HCT116 (cell line): ENCODE measurements around the gene FAM241A. TPM values are rescaled to one million over a fixed set of nuclear protein-coding genes. Genes with fewer than 3 reads are reported as not detected.

Experiments
- ATAC-seq: fragments of 200-7000 bp; cut with Tn5 transposase; 2 replicates; pipeline ENCODE4 v1.9.1; 2020; ENCODE audit warnings: mild to moderate bottlenecking, moderate library complexity
- BruUV-seq: library from RNA; stranded (reverse); fragments of 400-500 nt; replicated peaks from 2 replicates; lab custom pipeline; 2021; lab: Mats Ljungman, UMichigan
- CTCF ChIA-PET: fragments of 300-600 bp; sonication (Branson Sonifier 250); formaldehyde crosslinking; loops from one replicate; lab custom pipeline; 2021; ENCODE audit warnings: antibody characterized with exemption; lab: Charles Lee
- POLR2A ChIA-PET: fragments of 300-600, 350-600 bp; sonication (Branson Sonifier 250); formaldehyde crosslinking; loops from one replicate; lab custom pipeline; 2021; ENCODE audit warnings: antibody characterized with exemption; lab: Charles Lee
- RAD21 ChIA-PET, 2 experiments: fragments of 300-600 bp; sonication (Branson Sonifier 250); formaldehyde crosslinking; loops; one replicate each; lab custom pipeline; 2023; ENCODE audit warnings: low total read pairs in 2 of 2; ENCODE audit not compliant: uncharacterized antibody in 2 of 2, unreplicated experiment in 2 of 2, low non-redundant PET in 1 of 2; lab: Charles Lee
- DNase-seq: peaks from one replicate; pipeline ENCODE4 v3.0.0-alpha.2; 2010; ENCODE audit warnings: low read depth, low spot score
- H2AFZ ChIP-seq: fragments of 200-600 bp; shearing (Covaris generic), sonication (generic); 2 replicates; pipeline ENCODE4 v1.6.1; 2017; ENCODE audit warnings: low read depth, mixed run types, mixed read lengths, antibody characterized with exemption, low read length; ENCODE audit not compliant: poor library complexity, severe bottlenecking
- H3K27ac ChIP-seq: 2 replicates; pipeline ENCODE4 v1.5.1; 2012; ENCODE audit warnings: low read depth, low read length
- H3K27me3 ChIP-seq: fragments of 200-600 bp; sonication (generic); 2 replicates; pipeline ENCODE4 v1.6.1; 2016; ENCODE audit warnings: mixed run types, low read length, mixed read lengths; ENCODE audit not compliant: insufficient read depth
- H3K36me3 ChIP-seq, 2 experiments: fragments of 200-500 bp in 1 of 2; fragments of 200-600 bp in 1 of 2; sonication (Bioruptor generic) in 1 of 2; sonication (generic) in 1 of 2; 2 replicates each; pipeline versions ENCODE4 v1.5.1 to v1.6.1; 2014 to 2016; ENCODE audit warnings: low read length in 2 of 2, inconsistent platforms in 1 of 2, mixed read lengths in 1 of 2, mixed run types in 1 of 2; ENCODE audit not compliant: insufficient read depth in 2 of 2, control insufficient read depth in 1 of 2
- H3K4me1 ChIP-seq, 2 experiments: fragments of 200-600 bp in 1 of 2; sonication (generic) in 1 of 2; 2 replicates each; pipeline versions ENCODE4 v1.5.1 to v1.6.1; 2012 to 2017; ENCODE audit warnings: low read length in 2 of 2, inconsistent platforms in 1 of 2, mild to moderate bottlenecking in 1 of 2, mixed read lengths in 1 of 2, mixed run types in 1 of 2, moderate library complexity in 1 of 2; ENCODE audit not compliant: insufficient read depth in 2 of 2, control insufficient read depth in 1 of 2
- H3K4me2 ChIP-seq: fragments of 200-600 bp; sonication (generic); 2 replicates; pipeline ENCODE4 v1.6.1; 2017; ENCODE audit warnings: mixed run types, low read length, mixed read lengths
- H3K4me3 ChIP-seq, 2 experiments: fragments of 200-600 bp in 1 of 2; sonication (generic) in 1 of 2; replicated peaks in 1 of 2; 2 replicates each; pipeline ENCODE4 v1.5.1; 2011 to 2016; ENCODE audit warnings: low read length in 2 of 2, control low read depth in 1 of 2, low read depth in 1 of 2, mild to moderate bottlenecking in 1 of 2, mixed read lengths in 1 of 2, mixed run types in 1 of 2
- H3K79me2 ChIP-seq: fragments of 200-600 bp; sonication (generic); 2 replicates; pipeline ENCODE4 v1.6.1; 2017; ENCODE audit warnings: mild to moderate bottlenecking, mixed run types, low read length, moderate library complexity, mixed read lengths; ENCODE audit not compliant: insufficient read depth
- H3K9ac ChIP-seq: fragments of 200-600 bp; sonication (generic); 2 replicates; pipeline ENCODE4 v1.6.1; 2016; ENCODE audit warnings: low read length, mixed read lengths
- H3K9me2 ChIP-seq: fragments of 200-600 bp; sonication (generic), shearing (Covaris generic); 2 replicates; pipeline ENCODE4 v1.6.1; 2017; ENCODE audit warnings: mixed run types, mild to moderate bottlenecking, moderate library complexity; ENCODE audit not compliant: insufficient read depth
- H3K9me3 ChIP-seq, 2 experiments: fragments of 200-500 bp in 1 of 2; fragments of 200-600 bp in 1 of 2; sonication (Bioruptor generic) in 1 of 2; sonication (generic) in 1 of 2; 2 replicates each; pipeline ENCODE4 v1.6.1; 2014 to 2017; ENCODE audit warnings: low read length in 2 of 2, mixed read lengths in 2 of 2, inconsistent platforms in 1 of 2, low read depth in 1 of 2, mild to moderate bottlenecking in 1 of 2, mixed run types in 1 of 2, moderate library complexity in 1 of 2; ENCODE audit not compliant: control insufficient read depth in 1 of 2, insufficient read depth in 1 of 2
- H4K20me1 ChIP-seq: fragments of 200-600 bp; sonication (generic), shearing (Covaris generic); 2 replicates; pipeline ENCODE4 v1.6.1; 2017; ENCODE audit warnings: mixed run types, mild to moderate bottlenecking, moderate library complexity; ENCODE audit not compliant: insufficient read depth
- CBX3 ChIP-seq: IDR thresholded peaks from 2 replicates; pipeline ENCODE4 v1.6.1; 2012; ENCODE audit warnings: low read depth
- CEBPB ChIP-seq: IDR thresholded peaks from 2 replicates; pipeline ENCODE4 v1.6.1; 2012; ENCODE audit warnings: low read depth
- CTCF ChIP-seq, 3 experiments: fragments of 200-600 bp in 1 of 3; sonication (generic) in 1 of 3; IDR thresholded peaks in 2 of 3; conservative IDR thresholded peaks in 1 of 3; 2 replicates each; pipeline ENCODE4 v1.5.1; 2012 to 2017; ENCODE audit warnings: low read depth in 2 of 3, low read length in 2 of 3, antibody characterized with exemption in 1 of 3, borderline replicate concordance in 1 of 3, control low read depth in 1 of 3, mild to moderate bottlenecking in 1 of 3, mixed read lengths in 1 of 3, mixed run types in 1 of 3, moderate library complexity in 1 of 3; ENCODE audit not compliant: insufficient read depth in 1 of 3
- EGR1 ChIP-seq: IDR thresholded peaks from 2 replicates; pipeline ENCODE4 v1.6.1; 2012; ENCODE audit warnings: low read depth
- ELF1 ChIP-seq: IDR thresholded peaks from 2 replicates; pipeline ENCODE4 v1.6.1; 2012; ENCODE audit warnings: low read depth, borderline replicate concordance
- EZH2 ChIP-seq: fragments of 200-600 bp; sonication (generic); IDR thresholded peaks from 2 replicates; pipeline ENCODE4 v1.6.1; 2017; ENCODE audit warnings: antibody characterized with exemption, mixed run types
- EZH2phosphoT487 ChIP-seq: fragments of 200-600 bp; IDR thresholded peaks from 2 replicates; pipeline ENCODE4 v1.6.1; 2018; ENCODE audit warnings: antibody characterized with exemption, borderline replicate concordance
- JUND ChIP-seq: IDR thresholded peaks from 2 replicates; pipeline ENCODE4 v1.6.1; 2012
- MAX ChIP-seq: IDR thresholded peaks from 2 replicates; pipeline ENCODE4 v1.6.1; 2012
- POLR2A ChIP-seq: IDR thresholded peaks from 2 replicates; pipeline ENCODE4 v1.7.0; 2011; ENCODE audit warnings: borderline replicate concordance; ENCODE audit not compliant: insufficient read depth, insufficient read length; ENCODE audit errors: extremely low read depth
- POLR2AphosphoS5 ChIP-seq: IDR thresholded peaks from 2 replicates; pipeline ENCODE4 v1.6.1; 2011; ENCODE audit warnings: mild to moderate bottlenecking, low read depth, low read length, moderate library complexity
- RAD21 ChIP-seq: IDR thresholded peaks from 2 replicates; pipeline ENCODE4 v1.6.1; 2012; ENCODE audit warnings: low read depth, mild to moderate bottlenecking
- SP1 ChIP-seq: IDR thresholded peaks from 2 replicates; pipeline ENCODE4 v1.6.1; 2012; ENCODE audit warnings: low read depth
- SRF ChIP-seq: IDR thresholded peaks from 2 replicates; pipeline ENCODE4 v1.6.1; 2012; ENCODE audit warnings: low read depth
- YY1 ChIP-seq: IDR thresholded peaks from 2 replicates; pipeline ENCODE4 v1.6.1; 2011; ENCODE audit warnings: low read length, low read depth, moderate library complexity, mild to moderate bottlenecking; ENCODE audit not compliant: insufficient replicate concordance; ENCODE audit errors: extremely low read depth
- ZFX ChIP-seq: fragments of 450-650 bp; IDR thresholded peaks from 2 replicates; pipeline ENCODE4 v1.6.1; 2017
- ZNF274 ChIP-seq: fragments of 200-500 bp; sonication (Bioruptor generic); IDR thresholded peaks from 2 replicates; pipeline ENCODE4 v1.6.1; 2014; ENCODE audit warnings: mild to moderate bottlenecking, low read depth, low read length, inconsistent platforms
- intact Hi-C: fragments of 100-400 bp; cut with micrococcal nuclease; formaldehyde crosslinking; loops from 2 replicates; pipeline ENCODE4 v1.10.0; 2022
- total RNA-seq: library from RNA; stranded (reverse); gene quantifications from one replicate; pipeline ENCODE4 v1.2.1, GENCODE V29; 2021; ENCODE audit not compliant: unreplicated experiment
- TF ChIP-seq, protein P1 (sequence below): IDR thresholded peaks from 2 replicates; pipeline ENCODE4 v1.6.1; 2012; ENCODE audit warnings: low read depth

Gene FAM241A
- total RNA-seq, 1 experiment from 2014 or later = 4.5 TPM

GRCh38 chr4:112141366-112142138 is 3.7 kb upstream of the FAM241A start:
- ChIA-PET RAD21 (no interaction called here), CTCF (no interaction called here), POLR2A (no interaction called here)
- DNase-seq (no peak), ATAC-seq (no peak)
- no peaks in the 10 kb centered on the region for H3K27me3 ChIP-seq
- BruUV-seq = no TSS peak
- no peak overlapping the region for H3K9ac ChIP-seq
- H3K27ac ChIP-seq = no peak overlapping the region
- intact Hi-C loops = no loop called here
- no peaks in the 10 kb centered on the region for H4K20me1 ChIP-seq
- no peak overlapping the region for H3K4me2 ChIP-seq
- H3K9me2 ChIP-seq = no peaks in the 10 kb centered on the region
- peaks cover 4 to 9% of the 10 kb centered on the region in 2 experiments; a peak in 3 of 4 replicates for H3K4me1 ChIP-seq
- H3K9me3 ChIP-seq = no peaks in the 10 kb centered on the region
- peaks cover 7% of the 10 kb centered on the region for H3K79me2 ChIP-seq
- H3K36me3 ChIP-seq = no peaks in the 10 kb centered on the region
- peak overlapping the region; percentile 68 for H2AFZ ChIP-seq
- H3K4me3 ChIP-seq = no peak overlapping the region
- TF ChIP-seq EGR1 = no peak
- no peak for TF ChIP-seq ZNF274
- no peak for TF ChIP-seq RAD21
- no peak for TF ChIP-seq YY1
- no peak for TF ChIP-seq ELF1
- TF ChIP-seq JUND = no peak
- no peak for TF ChIP-seq SRF
- TF ChIP-seq EZH2phosphoT487 = no peak
- no peak for TF ChIP-seq POLR2A
- TF ChIP-seq, protein P1, sequence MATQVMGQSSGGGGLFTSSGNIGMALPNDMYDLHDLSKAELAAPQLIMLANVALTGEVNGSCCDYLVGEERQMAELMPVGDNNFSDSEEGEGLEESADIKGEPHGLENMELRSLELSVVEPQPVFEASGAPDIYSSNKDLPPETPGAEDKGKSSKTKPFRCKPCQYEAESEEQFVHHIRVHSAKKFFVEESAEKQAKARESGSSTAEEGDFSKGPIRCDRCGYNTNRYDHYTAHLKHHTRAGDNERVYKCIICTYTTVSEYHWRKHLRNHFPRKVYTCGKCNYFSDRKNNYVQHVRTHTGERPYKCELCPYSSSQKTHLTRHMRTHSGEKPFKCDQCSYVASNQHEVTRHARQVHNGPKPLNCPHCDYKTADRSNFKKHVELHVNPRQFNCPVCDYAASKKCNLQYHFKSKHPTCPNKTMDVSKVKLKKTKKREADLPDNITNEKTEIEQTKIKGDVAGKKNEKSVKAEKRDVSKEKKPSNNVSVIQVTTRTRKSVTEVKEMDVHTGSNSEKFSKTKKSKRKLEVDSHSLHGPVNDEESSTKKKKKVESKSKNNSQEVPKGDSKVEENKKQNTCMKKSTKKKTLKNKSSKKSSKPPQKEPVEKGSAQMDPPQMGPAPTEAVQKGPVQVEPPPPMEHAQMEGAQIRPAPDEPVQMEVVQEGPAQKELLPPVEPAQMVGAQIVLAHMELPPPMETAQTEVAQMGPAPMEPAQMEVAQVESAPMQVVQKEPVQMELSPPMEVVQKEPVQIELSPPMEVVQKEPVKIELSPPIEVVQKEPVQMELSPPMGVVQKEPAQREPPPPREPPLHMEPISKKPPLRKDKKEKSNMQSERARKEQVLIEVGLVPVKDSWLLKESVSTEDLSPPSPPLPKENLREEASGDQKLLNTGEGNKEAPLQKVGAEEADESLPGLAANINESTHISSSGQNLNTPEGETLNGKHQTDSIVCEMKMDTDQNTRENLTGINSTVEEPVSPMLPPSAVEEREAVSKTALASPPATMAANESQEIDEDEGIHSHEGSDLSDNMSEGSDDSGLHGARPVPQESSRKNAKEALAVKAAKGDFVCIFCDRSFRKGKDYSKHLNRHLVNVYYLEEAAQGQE = no peak
- no peak for TF ChIP-seq SP1
- TF ChIP-seq EZH2 = no peak
- no peak for TF ChIP-seq POLR2AphosphoS5
- TF ChIP-seq ZFX = no peak
- TF ChIP-seq MAX = no peak
- TF ChIP-seq CEBPB = no peak
- no peak for TF ChIP-seq CTCF (IDR thresholded peaks at IDR 0.05 in 2 of 3, conservative IDR thresholded peaks at IDR 0.05 in 1 of 3; ENCODE audit: borderline replicate concordance in 1 of 3, insufficient read depth in 1 of 3, low read depth in 2 of 3, low read length in 2 of 3)
- TF ChIP-seq CBX3 = no peak
- TF ChIP-seq, all 23 proteins: peak for 0
